Glutamatergic neuron (in vitro differentiated cells): ENCODE measurements around the gene FOXF1. TPM values are rescaled to one million over a fixed set of nuclear protein-coding genes. Genes with fewer than 3 reads are reported as not detected.

Experiments
- DNase-seq: peaks from one replicate; pipeline ENCODE4 v3.0.0; 2022
- H3K27ac Mint-ChIP-seq: one replicate; pipeline ENCODE4 v1.8.0; 2020; ENCODE audit warnings: mild to moderate bottlenecking, mixed read lengths, inconsistent platforms; ENCODE audit not compliant: unreplicated experiment
- H3K27me3 Mint-ChIP-seq: one replicate; pipeline ENCODE4 v1.8.0; 2020; ENCODE audit warnings: mild to moderate bottlenecking, moderate library complexity, mixed read lengths, inconsistent platforms; ENCODE audit not compliant: unreplicated experiment
- H3K36me3 Mint-ChIP-seq: one replicate; pipeline ENCODE4 v1.8.0; 2020; ENCODE audit warnings: mild to moderate bottlenecking, mixed read lengths, inconsistent platforms; ENCODE audit not compliant: unreplicated experiment
- H3K4me1 Mint-ChIP-seq: one replicate; pipeline ENCODE4 v1.8.0; 2020; ENCODE audit warnings: mild to moderate bottlenecking, low read depth, mixed read lengths, inconsistent platforms; ENCODE audit not compliant: unreplicated experiment
- H3K4me3 Mint-ChIP-seq: one replicate; pipeline ENCODE4 v1.8.0; 2020; ENCODE audit warnings: mild to moderate bottlenecking, mixed read lengths, inconsistent platforms; ENCODE audit not compliant: unreplicated experiment
- H3K9me3 Mint-ChIP-seq: one replicate; pipeline ENCODE4 v1.8.0; 2020; ENCODE audit warnings: mild to moderate bottlenecking, moderate library complexity, mixed read lengths, inconsistent platforms; ENCODE audit not compliant: unreplicated experiment
- total RNA-seq: library from RNA; stranded (reverse); fragmentation: NEBNext Ultra II Directional; extraction: Animal tissue kit (Norgen Biotek cat#: 25700); gene quantifications from one replicate; pipeline ENCODE4 v1.2.1, GENCODE V29; 2021; ENCODE audit not compliant: unreplicated experiment
- TF ChIP-seq, protein P1 (sequence below): fragments of 200-600 bp; sonication (generic); IDR thresholded peaks from one replicate; pipeline ENCODE4 v1.5.0; 2021; ENCODE audit not compliant: partially characterized antibody, unreplicated experiment

The FOXF1 gene
- total RNA-seq, 1 donor from 2014 or later = not detected

DNA sequence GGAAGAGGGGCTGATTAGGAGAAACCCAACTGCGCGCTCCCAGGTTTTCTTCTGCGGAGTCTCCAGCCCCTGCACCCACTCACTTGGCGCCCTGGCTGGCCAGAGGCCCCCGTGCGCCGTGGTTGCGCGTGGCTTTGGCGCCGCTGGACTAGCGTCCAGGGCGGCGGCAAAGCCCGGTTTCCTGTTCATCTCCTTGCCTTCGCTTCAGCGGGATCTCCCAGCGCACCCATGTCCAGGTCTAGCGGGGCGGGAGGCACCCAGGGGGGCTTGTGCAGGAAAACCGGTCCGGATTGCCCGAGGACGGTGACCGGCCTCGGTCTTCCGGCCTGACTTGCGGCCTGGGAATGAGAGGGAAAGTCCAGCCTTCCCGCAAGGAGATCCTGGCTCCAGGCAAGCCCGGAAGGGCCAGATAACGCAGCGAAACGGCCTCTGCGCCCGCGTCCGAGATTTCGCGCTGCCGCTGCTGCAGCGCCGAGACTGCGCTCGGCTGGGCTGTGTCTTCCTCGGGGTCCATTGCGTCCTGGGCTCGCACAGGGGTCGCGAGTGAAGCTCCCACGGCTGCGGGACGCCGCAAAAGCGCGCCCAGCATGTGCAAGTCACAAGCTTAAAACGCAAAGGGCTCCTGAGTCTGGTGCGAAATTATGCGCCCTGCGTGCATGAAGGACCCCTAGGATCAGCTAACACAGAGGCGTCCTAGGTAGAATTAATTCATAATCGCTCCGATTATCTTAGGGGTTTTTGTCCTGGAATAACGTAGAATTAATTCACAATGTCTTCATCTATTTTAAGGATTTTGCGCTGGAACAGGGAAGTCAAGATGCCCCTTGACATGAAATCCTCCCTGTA is 5.7 kb downstream of the FOXF1 start:
- H3K27ac Mint-ChIP-seq = no peak overlapping the region
- H3K36me3 Mint-ChIP-seq = no peaks in the 10 kb centered on the region
- H3K9me3 Mint-ChIP-seq = peaks cover 14% of the 10 kb centered on the region
- TF ChIP-seq, protein P1, sequence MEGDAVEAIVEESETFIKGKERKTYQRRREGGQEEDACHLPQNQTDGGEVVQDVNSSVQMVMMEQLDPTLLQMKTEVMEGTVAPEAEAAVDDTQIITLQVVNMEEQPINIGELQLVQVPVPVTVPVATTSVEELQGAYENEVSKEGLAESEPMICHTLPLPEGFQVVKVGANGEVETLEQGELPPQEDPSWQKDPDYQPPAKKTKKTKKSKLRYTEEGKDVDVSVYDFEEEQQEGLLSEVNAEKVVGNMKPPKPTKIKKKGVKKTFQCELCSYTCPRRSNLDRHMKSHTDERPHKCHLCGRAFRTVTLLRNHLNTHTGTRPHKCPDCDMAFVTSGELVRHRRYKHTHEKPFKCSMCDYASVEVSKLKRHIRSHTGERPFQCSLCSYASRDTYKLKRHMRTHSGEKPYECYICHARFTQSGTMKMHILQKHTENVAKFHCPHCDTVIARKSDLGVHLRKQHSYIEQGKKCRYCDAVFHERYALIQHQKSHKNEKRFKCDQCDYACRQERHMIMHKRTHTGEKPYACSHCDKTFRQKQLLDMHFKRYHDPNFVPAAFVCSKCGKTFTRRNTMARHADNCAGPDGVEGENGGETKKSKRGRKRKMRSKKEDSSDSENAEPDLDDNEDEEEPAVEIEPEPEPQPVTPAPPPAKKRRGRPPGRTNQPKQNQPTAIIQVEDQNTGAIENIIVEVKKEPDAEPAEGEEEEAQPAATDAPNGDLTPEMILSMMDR = no peak
- peaks cover 12% of the 10 kb centered on the region for H3K4me1 Mint-ChIP-seq
- peak; percentile 50 for DNase-seq
- H3K27me3 Mint-ChIP-seq = peaks cover 32% of the 10 kb centered on the region
- peak overlapping the region; percentile 70 for H3K4me3 Mint-ChIP-seq

DNA sequence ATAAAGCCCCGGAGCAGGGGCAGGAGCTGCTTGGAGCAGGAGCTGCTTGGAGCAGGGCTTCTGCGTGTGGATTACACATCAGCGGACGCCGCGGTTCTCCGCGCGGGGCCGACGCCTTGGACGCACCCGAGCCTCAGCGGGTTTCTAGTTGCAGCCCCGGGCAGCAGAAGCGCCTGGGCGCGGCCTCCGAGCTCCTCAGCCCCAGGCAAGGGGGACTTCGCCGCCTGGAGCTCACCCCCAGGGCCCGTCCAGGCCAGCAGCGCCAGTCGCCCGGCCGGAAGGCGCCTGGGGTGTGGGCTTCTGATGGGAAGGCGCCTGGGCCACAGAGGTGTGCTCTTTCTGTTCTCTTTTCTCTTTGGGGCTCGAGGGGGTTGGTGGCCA is 6.3 kb downstream of the FOXF1 start:
- TF ChIP-seq, protein P1 = no peak
- peaks cover 11% of the 10 kb centered on the region for H3K4me1 Mint-ChIP-seq
- H3K27me3 Mint-ChIP-seq = peaks cover 30% of the 10 kb centered on the region
- peak; percentile 51 for DNase-seq
- H3K4me3 Mint-ChIP-seq = peak overlapping the region; percentile 70
- no peaks in the 10 kb centered on the region for H3K36me3 Mint-ChIP-seq
- no peak overlapping the region for H3K27ac Mint-ChIP-seq
- peaks cover 13% of the 10 kb centered on the region for H3K9me3 Mint-ChIP-seq

DNA sequence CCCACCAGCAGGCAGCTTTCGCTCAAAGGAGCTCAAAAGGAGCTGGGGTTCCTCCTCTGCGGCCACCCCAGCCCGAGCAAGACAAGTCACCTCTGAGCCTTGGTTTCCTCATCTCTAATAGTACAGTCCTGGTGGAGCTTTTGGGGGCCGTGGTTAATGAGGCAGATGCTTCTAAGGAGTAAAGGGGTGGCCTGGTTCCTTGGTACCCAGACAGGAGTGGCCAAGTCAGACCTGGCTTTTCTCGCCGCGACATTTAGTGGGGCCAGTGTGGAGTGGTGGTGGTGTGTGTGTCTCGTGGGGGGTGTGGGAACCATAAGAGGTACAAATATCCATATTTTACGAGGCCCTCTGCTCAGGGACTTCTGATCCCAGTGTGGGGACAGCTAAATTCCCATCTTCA is 6.7 kb downstream of the FOXF1 start:
- no peak overlapping the region for H3K4me3 Mint-ChIP-seq
- no peak overlapping the region for H3K27ac Mint-ChIP-seq
- H3K27me3 Mint-ChIP-seq = peaks cover 29% of the 10 kb centered on the region

DNA sequence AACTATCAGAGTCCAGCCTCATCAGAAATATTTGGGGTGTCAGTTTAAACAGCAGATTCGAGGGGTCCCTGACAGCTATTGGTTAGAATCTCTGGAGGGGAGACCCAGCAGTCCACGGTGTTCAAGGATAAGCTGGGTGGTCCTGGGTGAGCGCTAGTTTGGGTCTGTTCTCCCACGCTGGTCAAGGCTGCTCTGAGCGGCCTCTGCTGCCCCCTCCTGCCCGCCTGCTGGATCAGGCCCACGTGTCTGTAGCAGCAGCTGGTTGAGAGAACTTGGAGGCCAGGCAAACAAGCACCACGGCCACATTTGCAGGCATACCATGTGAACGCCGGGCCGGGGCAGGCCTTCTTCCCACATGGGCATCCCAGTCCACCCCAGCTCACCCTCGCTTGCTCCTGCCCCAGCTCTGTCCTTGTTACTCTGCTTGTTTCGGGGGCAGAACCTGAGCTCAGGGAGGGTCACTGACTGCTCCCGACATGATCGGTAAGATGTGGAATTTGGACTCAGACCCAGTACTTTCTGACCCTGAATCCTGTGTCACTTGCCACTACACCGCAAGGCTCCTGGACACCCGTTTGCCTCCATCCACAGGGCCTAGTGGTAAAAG is 7.4 kb downstream of the FOXF1 start:
- peak; percentile 83 for DNase-seq
- Mint-ChIP-seq H3K27me3 (peaks cover 28% of the 10 kb centered on the region), H3K27ac (no peak overlapping the region), H3K36me3 (no peaks in the 10 kb centered on the region), H3K4me3 (no peak overlapping the region), H3K9me3 (peaks cover 12% of the 10 kb centered on the region), H3K4me1 (peaks cover 10% of the 10 kb centered on the region)
- TF ChIP-seq, protein P1 = peak; percentile 58

More for the DNA sequence above, 6.7 kb downstream of the FOXF1 start:
- TF ChIP-seq, protein P1 = no peak
- peaks cover 10% of the 10 kb centered on the region for H3K4me1 Mint-ChIP-seq
- peaks cover 12% of the 10 kb centered on the region for H3K9me3 Mint-ChIP-seq
- H3K36me3 Mint-ChIP-seq = no peaks in the 10 kb centered on the region
- DNase-seq = no peak

DNA sequence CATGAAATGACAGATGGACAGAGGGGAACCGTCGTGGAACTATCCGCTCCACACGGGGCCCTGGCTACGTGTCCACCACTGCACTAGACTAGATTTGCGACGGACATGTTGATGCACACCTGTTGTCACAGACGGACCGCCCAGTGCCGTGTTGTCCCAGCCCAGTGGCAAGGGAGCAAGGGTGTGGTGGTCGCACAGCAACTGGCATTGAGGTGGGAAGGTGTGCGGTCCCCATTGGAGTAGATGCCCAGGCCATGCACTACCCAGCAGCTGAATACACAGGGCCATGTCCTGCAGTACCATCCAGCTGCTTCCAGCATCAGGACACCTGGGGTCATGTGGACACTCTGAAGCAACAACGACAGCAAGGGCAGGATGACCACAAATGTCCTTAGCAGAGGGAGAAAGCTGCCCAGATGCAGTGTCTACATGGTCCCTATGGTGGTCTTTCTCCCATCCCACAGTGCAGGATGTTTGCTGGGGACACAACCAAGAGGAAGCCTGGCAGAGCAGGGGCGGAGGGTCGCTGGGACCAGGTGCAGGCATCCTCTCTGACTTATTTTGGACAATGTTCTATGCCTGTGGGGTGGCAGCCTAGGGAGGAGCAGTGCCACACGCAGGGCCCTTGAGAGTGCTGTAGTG is 8.8 kb downstream of the FOXF1 start:
- Mint-ChIP-seq H3K9me3 (peaks cover 7% of the 10 kb centered on the region), H3K4me3 (no peak overlapping the region), H3K36me3 (no peaks in the 10 kb centered on the region), H3K27me3 (peaks cover 20% of the 10 kb centered on the region), H3K4me1 (peaks cover 8% of the 10 kb centered on the region), H3K27ac (no peak overlapping the region)
- peak; percentile 15 for DNase-seq
- TF ChIP-seq, protein P1 = no peak
